ENCODE results near the gene INSIG2.

INSIG2 gene

DNA sequence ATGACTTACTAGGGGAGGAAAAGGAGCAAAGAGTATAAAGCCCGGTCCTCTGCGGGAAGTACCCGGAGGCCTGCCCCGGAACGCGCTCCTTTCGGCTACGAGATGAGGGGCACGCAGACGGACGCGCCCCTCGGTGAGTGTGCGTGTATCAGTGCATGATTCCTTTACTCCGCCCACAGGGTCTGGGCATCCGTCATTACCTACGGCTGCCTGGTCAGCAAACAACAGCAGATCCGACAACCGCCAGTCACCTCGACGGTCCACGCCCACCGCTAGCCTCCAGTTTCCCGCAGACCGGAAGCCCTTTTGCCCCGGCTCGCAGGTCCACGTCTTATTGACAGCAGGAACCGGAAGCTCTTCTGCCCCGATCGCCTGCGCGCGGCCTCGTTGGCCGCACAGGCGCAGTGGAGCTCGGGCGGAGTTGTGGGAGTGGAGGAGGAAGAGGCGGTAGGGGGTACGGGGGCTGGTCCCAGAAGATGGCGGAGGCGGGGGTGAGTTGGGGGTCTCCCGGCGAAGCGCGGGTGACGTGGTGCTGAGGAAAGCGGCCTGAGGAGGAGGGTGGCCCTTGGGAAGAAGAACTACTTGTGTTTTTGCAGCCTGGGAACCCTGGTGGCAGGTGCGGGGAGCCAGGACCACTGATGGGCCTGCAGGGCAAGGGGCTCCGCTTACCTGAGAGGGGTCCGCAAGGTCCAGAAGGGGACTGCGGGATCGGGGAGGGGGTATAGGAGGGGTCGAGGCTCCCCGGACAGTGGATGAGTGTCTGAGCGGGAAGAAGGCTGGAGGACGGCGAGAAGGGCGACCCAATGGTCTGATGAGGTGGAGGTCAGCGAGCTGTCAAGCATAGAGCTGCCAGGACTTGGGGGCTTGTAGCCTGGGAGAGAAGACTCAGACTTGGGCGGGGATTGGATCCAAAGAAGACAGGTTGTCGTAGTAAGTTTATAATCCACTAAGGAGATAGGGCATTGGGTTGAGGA, at the start of gene INSIG2:
INSIG2 (plus strand) TSS at position 421 of the 974 bp plus-strand sequence. CDS start 8,086 bp downstream, outside the sequence.
- peak; percentile 94 to 97 for DNase-seq

DNA sequence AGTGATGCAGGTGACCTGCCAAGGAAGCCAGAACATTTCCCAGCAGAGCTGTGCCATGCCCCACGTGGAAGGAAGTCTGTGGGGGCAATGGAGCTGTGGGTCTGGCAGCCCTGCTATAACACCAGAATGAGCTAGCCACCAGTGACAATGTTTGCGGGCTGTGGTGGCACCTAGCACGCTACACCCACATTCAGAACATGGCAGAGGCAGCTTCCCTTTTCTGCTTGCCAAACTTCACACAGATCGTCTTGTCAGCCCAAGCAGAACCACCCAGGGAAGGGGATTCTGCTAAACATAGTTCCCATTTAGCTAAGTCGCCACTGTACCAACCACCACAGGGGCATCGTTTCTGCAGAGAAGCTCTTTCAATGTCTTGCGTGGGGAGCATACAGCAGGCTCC, 47.4 kb upstream of the INSIG2 start:
- no peak for DNase-seq

DNA sequence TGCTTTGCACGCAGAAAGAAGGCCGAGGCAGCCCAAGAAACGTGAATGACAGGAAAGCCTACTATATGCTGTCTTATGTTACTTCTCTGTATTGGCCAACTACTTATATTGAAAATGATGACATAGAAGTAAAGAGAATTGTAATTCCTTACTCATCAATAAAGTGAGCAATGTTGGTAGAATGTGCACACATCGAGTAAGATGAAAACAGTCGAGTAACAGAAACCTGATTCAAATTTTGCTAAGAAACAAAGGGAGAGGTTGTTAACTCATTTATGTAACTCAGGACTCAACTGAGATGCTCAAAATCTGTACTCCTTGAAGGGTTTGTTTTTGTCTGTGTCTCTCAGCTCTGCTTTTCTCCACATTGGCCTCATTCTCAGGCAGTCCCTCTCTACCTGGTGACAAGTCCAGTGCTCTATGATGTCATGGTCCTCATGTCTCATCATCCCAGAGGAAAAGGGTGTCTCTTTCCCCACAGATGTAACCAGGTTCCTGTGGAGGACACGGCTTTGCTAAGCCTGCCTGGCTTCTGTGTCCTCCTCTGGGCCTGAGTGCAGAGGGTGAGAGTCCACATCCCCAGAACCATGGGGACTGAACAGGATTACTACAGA, 44.1 kb upstream of the INSIG2 start:
- no peak for DNase-seq

DNA sequence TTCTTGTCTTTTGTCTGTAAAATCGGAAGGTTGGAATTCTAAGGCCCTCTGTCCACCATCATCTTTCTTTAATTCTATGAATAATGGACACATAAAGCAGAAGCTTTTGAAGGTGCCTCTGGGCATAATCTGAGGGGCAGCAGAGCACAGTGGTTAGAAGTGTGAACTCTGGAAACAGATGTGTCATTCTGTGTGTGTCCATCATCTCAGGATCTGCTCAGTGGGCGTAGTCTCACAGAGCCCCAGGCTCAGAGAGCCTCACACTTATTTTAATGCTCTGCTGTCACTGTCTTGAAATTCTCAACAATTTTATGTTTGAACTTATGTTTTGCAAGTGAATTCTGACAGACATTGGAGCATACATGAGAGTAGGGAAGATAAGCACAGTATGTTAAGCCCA, 43.4 kb upstream of the INSIG2 start:
- DNase-seq = no peak

DNA sequence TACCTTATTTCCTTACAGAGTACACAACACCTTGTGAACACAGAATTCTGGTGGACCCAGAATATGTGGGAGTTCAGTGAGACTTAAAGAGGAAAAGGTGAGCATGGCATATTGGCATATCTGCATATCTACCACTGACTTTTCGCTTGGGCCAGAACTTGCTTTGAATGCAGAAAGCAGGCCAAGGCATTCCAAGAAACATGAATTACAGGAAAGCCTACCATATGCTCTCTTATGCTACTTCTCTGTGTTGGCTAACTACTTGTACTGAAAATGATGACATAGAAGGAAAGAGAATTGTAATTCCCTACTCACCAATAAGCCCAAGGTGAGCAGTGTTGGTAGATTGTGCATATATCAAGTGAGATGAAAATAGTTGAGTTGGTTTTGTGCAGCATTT, 43.0 kb upstream of the INSIG2 start:
- no peak for DNase-seq

DNA sequence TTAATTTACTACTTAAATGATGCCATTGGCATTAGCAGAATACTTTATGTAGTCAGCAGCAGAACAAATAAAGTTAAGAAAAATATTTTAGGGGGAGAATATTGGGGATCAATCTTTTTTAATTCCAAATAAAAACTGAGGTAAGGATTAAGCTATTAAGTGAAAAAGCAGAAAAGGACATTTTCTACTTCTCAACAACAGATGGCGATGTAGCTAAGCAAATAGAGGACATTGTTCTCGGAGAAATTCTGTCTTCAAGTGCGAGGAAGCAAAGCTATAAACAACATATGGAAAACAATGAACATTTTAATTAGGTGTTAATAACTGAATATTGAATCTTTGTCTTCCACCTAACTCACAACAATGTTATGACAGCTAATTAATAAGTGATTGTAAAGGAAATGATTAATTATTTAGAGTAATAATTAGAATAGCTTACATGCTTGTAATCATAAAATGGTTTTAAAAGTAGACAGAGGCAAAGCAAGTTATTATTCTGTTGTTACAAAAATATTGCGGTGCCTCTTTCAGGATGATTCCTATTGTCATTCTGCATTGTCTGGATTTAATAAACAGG, 41.5 kb upstream of the INSIG2 start:
- DNase-seq = peak in 1 of 2 experiments; percentile 32

DNA sequence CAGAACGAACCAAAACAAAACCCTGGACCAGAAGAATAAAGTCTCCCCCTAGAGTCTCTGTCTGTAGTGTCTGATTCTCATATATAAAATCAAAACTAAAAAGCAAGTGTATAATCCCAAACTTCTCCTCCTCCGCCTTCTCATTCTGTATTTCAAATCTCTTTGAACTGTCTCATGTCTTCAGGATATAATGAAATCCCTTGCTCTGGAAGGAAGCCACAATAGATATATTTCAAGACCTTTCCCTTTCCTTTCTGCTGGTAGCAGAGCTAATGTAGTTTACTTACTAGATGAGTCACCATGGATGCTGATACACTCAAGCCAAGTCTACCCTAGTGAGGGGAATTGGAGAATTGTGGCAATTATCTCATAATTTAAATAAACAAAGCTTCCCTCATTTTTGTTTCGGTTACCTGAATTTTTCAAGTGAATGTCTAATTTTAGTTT, 40.9 kb upstream of the INSIG2 start:
- no peak for DNase-seq

DNA sequence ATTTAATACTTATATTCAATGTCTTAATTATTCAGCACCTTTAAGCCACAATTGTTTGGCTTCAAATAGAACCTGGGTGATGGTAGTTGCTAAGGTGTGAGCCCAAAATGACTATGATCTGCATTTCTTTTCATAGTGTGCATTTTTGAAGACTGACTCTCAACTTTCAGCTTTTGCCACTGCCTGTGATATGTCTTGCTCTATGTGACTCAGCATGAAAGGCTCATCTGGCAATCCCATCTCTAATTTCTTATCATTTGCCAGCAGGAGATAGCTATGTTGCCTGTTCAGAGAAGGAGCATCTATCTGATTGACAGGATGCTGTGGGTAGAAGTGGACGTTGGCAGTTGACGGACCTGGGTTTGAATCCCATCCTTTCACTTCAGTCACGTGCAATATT, 39.9 kb upstream of the INSIG2 start:
- DNase-seq = no peak

DNA sequence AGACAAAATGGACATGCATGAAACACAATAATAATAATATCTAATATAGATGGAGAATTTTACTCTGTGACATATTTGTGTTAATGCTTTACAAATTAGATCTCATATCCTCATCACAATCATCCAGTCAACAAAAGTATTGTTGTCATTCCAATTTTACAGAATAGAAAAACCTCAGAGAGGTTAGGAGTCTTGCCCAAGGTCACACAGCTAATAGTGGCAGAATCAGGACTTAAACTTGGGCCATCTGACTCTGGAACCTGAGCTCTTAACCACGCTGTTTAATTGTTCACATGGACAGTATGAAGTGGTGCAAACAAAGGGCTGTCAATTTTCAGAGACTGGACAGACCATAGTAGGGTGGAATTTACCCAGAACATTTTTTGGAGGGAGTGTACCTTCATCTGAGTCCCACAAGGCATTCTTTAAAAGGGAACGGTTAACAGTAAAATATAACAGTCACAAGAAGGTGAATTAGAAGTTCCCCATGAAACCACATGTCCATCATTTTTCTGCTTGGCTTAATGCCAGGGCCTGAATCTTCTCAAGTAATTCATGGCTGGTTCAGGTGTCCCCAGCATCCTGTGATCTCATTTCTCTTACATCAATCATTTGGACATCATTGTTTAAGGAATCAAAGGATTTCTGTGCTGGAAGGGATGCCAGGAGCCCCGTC, 39.0 kb upstream of the INSIG2 start:
- DNase-seq = no peak

DNA sequence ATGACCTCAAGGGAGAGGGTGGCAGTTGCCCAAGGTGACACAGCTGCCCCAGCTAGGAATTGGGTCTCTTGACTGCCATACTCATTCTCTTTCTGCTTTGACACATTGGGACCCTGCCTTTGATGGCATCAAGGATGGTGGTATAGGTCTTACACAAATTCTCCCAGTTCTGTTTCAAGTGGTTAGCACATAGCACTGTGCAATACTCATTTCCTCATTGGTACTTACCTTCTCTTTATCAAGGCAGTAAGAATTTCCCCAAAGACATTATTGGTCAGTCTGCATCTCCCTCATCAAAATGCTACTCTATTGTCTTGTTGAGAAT, 38.5 kb upstream of the INSIG2 start:
- no peak for DNase-seq

DNA sequence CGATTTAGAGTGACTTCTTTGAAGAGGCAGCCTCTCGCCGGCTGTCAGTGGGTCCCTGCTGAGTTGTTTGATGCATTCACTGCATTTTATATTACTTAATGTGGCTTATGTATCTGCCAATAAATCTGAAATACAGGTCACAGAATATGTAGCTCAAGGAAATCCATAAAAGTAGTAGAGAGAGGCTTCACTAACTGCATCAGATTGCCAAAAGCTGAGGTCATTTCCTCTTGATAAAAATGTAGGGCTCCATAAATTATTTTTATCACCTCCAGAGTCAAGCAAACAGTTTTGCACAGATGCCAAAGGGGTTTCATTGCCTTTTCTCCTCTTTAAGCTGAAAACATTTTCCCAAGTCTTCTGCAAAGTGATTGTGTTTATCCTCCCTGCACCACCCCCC, 37.9 kb upstream of the INSIG2 start:
- DNase-seq = no peak

DNA sequence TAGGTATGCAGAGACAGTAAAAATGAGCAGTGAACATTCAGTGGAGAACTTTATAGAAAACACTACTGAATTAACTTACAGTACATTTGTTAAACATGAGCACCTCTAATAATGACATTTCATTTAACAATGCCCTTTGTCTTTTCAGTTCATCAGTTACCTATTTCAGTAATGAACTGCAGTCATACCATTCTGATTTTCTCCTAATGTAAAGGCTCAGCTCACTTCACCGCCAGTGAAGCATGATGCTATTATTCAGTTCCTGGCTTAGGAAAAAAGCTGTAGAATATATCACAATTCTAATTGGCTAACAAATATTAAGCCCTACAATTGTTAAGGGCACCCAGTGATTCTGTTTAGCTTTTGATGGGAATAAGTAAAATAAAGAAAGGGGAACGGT, 37.3 kb upstream of the INSIG2 start:
- no peak for DNase-seq

DNA sequence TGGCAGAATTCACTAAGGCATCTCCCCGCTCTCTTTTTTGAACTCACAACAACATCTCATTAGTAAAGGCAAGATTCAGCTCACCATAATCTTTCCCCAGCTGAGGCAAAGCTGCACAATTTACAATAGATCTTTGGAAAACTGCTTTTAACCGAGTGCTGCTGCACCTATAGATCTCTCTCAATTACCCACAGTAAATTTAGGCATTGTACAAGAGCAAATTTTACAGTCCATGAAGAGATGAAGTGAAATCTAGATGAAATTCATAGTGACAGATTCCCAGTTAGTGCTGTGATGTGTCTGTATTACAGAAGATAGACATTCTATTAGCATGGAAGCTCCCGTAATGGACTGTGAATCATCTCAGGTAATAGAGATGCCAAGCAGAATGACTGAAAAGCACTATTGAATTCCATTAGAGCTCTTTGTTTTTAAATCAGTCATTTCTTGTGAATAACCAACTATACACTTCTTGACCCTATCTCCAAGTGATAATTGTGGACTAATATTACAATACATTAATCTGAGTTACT, 36.4 kb upstream of the INSIG2 start:
- DNase-seq = no peak

DNA sequence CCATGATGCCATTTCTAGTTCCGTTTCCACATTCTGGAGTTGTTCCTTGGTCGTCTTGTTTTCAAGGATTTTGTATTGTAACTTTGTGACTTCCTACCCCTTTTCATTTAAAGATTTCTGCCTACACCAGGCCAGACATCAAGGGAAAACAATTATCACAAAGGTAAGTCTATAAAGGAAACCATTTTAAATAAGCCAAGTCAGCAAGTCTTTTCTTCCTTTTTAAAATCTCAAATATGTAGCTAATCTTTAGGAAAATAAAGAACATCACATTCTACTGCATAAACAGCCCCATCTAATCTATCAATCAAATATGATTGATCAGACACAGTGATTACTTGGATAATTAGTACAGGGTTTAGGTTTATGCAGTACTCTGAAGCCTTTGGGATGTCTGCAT, 35.8 kb upstream of the INSIG2 start:
- no peak for DNase-seq

DNA sequence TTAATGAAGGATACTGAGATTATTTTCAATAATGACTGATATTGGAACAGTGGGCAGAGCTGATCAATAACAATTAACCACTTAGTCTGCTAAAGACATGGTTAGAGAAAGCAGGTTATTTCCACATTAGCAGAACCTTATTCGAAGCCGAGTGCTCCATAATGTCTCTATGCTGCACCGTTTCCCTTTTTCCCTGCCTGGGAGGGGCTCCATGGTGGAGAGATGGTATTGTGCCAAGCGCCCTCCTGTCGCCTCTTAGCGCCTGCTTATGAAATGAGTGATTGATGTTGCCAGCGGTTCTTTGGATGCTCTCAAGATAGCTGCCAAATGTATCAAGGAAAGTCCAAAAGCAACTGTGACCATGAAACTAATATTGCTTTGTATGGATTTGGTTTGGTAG, 34.6 kb upstream of the INSIG2 start:
- no peak for DNase-seq

DNA sequence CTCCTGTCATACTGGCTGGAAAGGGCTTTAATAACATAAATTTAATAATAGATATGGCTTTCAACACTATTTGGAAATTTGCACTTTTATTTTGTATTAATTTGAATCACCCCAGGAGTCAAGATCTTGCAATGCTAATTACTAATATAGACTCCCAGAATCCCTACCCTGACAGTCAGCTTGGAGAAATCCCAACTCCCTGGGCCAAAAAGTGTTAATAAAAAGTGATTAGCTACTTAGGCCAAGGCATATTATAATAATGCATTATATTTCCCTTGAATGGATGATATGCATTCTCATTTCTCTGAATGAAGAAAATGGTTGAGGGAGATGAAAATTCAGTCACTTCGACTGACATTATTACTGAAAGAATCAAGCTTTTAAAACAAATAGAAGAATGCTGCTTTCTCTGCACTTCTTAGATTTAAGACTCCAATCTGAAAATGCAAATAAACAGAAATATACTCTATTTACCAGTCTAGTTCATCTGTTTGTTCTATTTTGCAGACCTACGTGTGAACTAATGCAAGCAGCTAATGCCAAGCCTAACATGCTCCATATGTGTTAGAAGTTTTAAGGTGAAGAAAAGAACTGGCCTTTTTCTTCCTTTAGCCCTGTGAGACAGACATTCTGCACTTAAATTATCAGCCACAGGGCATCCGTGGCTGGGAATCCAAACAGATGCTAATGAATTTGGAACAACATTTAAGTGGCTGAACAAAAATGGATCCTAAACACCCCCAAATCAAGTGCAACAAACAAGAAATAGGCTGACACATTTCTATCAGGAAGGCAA, 33.9 kb upstream of the INSIG2 start:
- DNase-seq = no peak

DNA sequence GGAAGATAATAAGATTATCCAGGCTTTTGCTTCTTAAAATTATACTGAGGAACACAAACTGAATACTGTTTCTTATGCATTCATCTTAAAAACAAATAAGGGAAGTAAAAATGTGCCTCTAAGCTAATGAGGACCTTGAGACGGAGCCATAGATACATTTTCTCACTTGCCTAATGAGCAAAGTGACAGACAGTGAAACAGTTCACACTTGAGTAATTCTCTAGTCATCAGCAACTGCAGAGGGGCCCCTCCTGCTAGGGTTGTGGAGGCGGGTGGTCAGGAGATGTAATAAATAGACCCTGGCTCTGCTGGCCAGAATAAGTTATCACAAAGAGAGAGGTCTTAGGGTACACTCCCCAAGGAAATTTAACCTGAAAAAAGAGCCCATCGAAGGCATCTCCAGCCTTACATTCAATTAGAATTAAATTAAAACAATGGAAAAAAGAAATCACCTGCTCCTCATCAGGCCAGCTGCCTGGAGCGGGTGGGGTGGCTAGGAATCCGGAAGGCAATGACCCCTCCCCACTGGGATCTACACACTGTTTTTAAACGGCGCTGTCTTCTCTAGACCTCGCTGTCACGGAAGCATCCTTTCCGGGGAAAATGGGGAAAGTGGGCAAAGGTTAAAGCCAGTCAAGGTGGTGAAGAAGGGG, 32.6 kb upstream of the INSIG2 start:
- no peak for DNase-seq

DNA sequence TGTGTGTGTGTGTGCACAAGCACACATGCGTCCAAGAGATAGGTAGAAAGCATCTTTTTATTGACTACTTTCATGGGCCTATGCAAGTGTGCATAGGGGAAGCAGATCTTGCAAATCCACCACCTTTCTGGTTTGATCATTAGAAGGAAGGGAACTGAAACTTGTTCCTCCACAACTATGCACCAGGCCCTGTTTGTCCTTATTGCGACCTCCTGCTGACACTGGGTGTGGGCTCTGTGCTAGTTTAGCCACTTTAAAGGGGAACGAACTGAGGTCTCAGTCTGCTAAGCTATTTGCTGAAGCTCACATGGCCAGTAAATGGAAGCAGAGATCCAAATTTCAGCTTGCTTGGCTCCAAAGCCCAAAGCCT, 32.1 kb upstream of the INSIG2 start:
- no peak for DNase-seq

DNA sequence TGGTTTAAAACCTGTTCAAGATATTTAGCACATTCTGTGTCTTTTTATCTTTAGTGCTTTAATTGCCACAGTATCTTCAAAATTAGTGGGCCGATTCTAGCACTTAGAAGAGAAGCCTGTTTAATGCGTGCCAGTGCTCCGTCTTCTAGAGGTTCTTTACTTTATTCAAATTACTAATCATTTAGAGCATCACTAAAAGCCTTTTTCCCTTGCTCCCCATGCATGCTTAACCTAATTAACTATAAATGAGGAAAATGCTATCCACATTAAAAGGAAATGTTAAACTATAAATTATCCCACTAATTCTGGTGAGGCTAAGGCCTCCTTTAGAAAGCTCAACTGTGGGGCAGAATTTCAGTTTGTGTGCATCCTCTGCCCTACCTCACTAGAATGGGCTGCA, 31.5 kb upstream of the INSIG2 start:
- no peak for DNase-seq

DNA sequence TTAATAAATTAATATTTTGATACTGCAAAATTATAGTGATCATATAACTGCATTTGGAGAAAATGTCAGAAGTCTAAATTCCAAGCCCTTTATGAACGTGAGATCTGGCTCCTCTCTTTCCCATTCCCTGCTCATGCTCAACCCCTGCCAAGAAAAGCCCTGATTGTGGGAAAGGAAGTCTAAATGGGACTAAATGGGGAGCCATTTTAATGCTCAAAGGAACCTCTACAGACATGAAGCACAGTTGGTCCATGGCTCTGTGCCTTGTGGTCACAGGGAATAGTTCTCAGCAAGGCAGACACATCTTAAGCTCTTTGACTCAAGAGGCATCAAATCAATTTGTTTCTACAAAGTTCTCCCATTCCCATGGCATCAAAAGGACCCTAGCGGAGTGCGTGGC, 29.3 kb upstream of the INSIG2 start:
- DNase-seq = no peak

DNA sequence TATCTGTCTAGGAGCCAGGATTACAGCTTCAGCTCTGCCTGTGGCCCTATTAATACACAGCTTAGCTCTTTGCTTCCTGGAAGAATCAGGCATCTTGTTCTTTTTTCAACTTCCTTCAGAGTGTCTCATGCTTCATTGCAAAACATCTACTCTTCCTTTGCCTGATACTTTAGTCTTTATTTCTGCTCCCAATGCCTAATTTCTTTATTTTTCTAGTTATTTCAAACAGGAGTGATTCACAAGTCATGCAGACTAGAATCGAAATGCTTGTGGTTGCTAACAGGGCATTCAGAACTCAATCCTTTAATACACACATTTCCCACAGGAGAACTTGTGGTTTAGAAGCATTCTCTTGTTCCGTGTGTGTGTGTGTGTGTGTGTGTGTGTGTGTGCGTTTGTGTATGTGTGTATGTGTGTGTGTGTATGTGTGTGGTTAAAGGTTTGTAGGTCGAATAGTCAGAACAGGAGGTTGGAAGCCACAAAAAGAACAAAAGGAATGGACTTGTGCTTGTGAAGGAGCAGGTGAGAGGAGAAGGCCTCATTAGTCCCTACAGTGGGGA, 28.3 kb upstream of the INSIG2 start:
- DNase-seq = no peak

Data from SW 1271 (cell line).